IPS-NIHi7 (cell line): ENCODE measurements around the gene RNFT1.
"Not testable (repeated sequence)": the region's sequence is repeated elsewhere in the genome, so short reads cannot be mapped to it uniquely, and the experiment has no call there.

Experiments used
- DNase-seq: peaks from one replicate; pipeline ENCODE4 v3.0.0; 2012; ENCODE audit warnings: mixed read lengths; ENCODE audit errors: extremely low spot score

Gene RNFT1

GRCh38 chr17:59964482-59965328 is at the start of gene RNFT1:
TSS of gene RNFT1 (minus strand) at chr17:59964740. CDS start at chr17:59964663, 77 bp downstream.
- DNase-seq, result peak; percentile 94

- DNase-seq, result not testable (repeated sequence)
These were observed 44.8 kb upstream of the RNFT1 start for GRCh38 chr17:60009326-60009725.

- not testable (repeated sequence) for DNase-seq
These were observed 43.8 kb upstream of the RNFT1 start for GRCh38 chr17:60008377-60008776.

- DNase-seq, result peak; percentile 4
These were observed 41.6 kb upstream of the RNFT1 start for GRCh38 chr17:60006160-60006559.

- not testable (repeated sequence) for DNase-seq
These were observed 40.0 kb upstream of the RNFT1 start for GRCh38 chr17:60004561-60004960.

- not testable (repeated sequence) for DNase-seq
These were observed 37.9 kb upstream of the RNFT1 start for GRCh38 chr17:60002405-60002804.

- not testable (repeated sequence) for DNase-seq
These were observed 32.1 kb upstream of the RNFT1 start for GRCh38 chr17:59996608-59997007.

- DNase-seq, result not testable (repeated sequence)
These were observed 10.6 kb upstream of the RNFT1 start for GRCh38 chr17:59975166-59975565.

GRCh38 chr17:59973483-59973882 is 8.9 kb upstream of the RNFT1 start:
- DNase-seq, result not testable (repeated sequence)

- DNase-seq, result no peak
These were observed 8.2 kb upstream of the RNFT1 start for GRCh38 chr17:59972778-59973177.

- DNase-seq, result not testable (repeated sequence)
These were observed 7.2 kb upstream of the RNFT1 start for GRCh38 chr17:59971771-59972170.

- peak; percentile 19 for DNase-seq
These were observed 630 bp downstream of the RNFT1 start for GRCh38 chr17:59963738-59964481.

GRCh38 chr17:59962739-59963318 is 1.7 kb downstream of the RNFT1 start:
- no peak for DNase-seq

- DNase-seq, result not testable (repeated sequence)
These were observed 5.0 kb downstream of the RNFT1 start for GRCh38 chr17:59959574-59959973.

- no peak for DNase-seq
These were observed 9.7 kb downstream of the RNFT1 start for GRCh38 chr17:59954856-59955255.

- DNase-seq, result no peak
These were observed 14.5 kb downstream of the RNFT1 start for GRCh38 chr17:59950049-59950448.

GRCh38 chr17:59947310-59947709 is 17.2 kb downstream of the RNFT1 start:
- DNase-seq, result not testable (repeated sequence)

- not testable (repeated sequence) for DNase-seq
These were observed 18.1 kb downstream of the RNFT1 start for GRCh38 chr17:59946433-59946832.

GRCh38 chr17:59941131-59941530 is 23.4 kb downstream of the RNFT1 start:
- no peak for DNase-seq

GRCh38 chr17:59940697-59941096 is 23.8 kb downstream of the RNFT1 start:
- not testable (repeated sequence) for DNase-seq

GRCh38 chr17:59933317-59933716 is 31.2 kb downstream of the RNFT1 start:
- DNase-seq, result not testable (repeated sequence)

GRCh38 chr17:59930768-59931167 is 33.8 kb downstream of the RNFT1 start:
- DNase-seq, result not testable (repeated sequence)
